Measurements from ENCODE around the gene MMP17. TPM values are rescaled to one million over a fixed set of nuclear protein-coding genes. Genes with fewer than 3 reads are reported as not detected.
A peak's percentile ranks its signal among the peaks of the same experiment; 100 is the strongest.

MMP17 gene
- total RNA-seq, 2 donors from 2014 or later: 10.9 to 12.0 TPM

- Histone ChIP-seq H3K9me3 (ENCODE audit: control insufficient read depth, low read length) (no peaks in the 10 kb centered on the region), H3K4me3 (ENCODE audit: low read length) (no peak overlapping the region), H3K27me3 (ENCODE audit: control insufficient read depth, insufficient read depth, low read length, poor library complexity, severe bottlenecking) (no peaks in the 10 kb centered on the region), H3K9ac (ENCODE audit: extremely low read depth, low read length, poor library complexity, severe bottlenecking) (no peak overlapping the region), H3K27ac (ENCODE audit: low read depth, low read length) (no peak overlapping the region), H3K36me3 (ENCODE audit: control insufficient read depth, insufficient read depth, low read length) (peaks cover 24% of the 10 kb centered on the region), H3K4me1 (ENCODE audit: control insufficient read depth, insufficient read depth, low read length) (no peaks in the 10 kb centered on the region)
- no peak overlapping the region for H3K27ac Mint-ChIP-seq
- no peak for DNase-seq
- H3K9me3 Mint-ChIP-seq: no peaks in the 10 kb centered on the region
- WGBS, 2 experiments (ENCODE audit: insufficient coverage in 1 of 2, insufficient read length in 1 of 2): 90 to 91% methylated on average over 14 to 32 of the region's 35 CpGs
- peaks cover 52% of the 10 kb centered on the region for H3K36me3 Mint-ChIP-seq (ENCODE audit: low read depth)
- H3K4me3 Mint-ChIP-seq: no peak overlapping the region
- peaks cover 2% of the 10 kb centered on the region for H3K4me1 Mint-ChIP-seq
- no peak for TF ChIP-seq CTCF (conservative IDR thresholded peaks at IDR 0.05)
- no peaks in the 10 kb centered on the region for H3K27me3 Mint-ChIP-seq (ENCODE audit: insufficient read depth)
Observed at GRCh38 chr12:131801254-131801866, 26.8 kb upstream of the MMP17 start.

GRCh38 chr12:131803961-131804521, 24.2 kb upstream of the MMP17 start:
- Histone ChIP-seq H3K9me3 (ENCODE audit: control insufficient read depth, low read length) (no peaks in the 10 kb centered on the region), H3K9ac (ENCODE audit: extremely low read depth, low read length, poor library complexity, severe bottlenecking) (no peak overlapping the region), H3K27me3 (ENCODE audit: control insufficient read depth, insufficient read depth, low read length, poor library complexity, severe bottlenecking) (no peaks in the 10 kb centered on the region), H3K27ac (ENCODE audit: low read depth, low read length) (no peak overlapping the region), H3K4me3 (ENCODE audit: low read length) (no peak overlapping the region), H3K36me3 (ENCODE audit: control insufficient read depth, insufficient read depth, low read length) (peaks cover 6% of the 10 kb centered on the region), H3K4me1 (ENCODE audit: control insufficient read depth, insufficient read depth, low read length) (no peaks in the 10 kb centered on the region)
- WGBS, 2 experiments (ENCODE audit: insufficient coverage in 1 of 2, insufficient read length in 1 of 2): 88 to 89% methylated on average over 7 to 11 of the region's 11 CpGs
- Mint-ChIP-seq H3K4me1 (peaks cover 2% of the 10 kb centered on the region), H3K36me3 (ENCODE audit: low read depth) (peaks cover 35% of the 10 kb centered on the region), H3K27me3 (ENCODE audit: insufficient read depth) (no peaks in the 10 kb centered on the region), H3K27ac (peak overlapping the region; percentile 30), H3K4me3 (no peak overlapping the region), H3K9me3 (no peaks in the 10 kb centered on the region)
- no peak for DNase-seq
- no peak for TF ChIP-seq CTCF (conservative IDR thresholded peaks at IDR 0.05)

- Histone ChIP-seq H3K27me3 (ENCODE audit: control insufficient read depth, insufficient read depth, low read length, poor library complexity, severe bottlenecking) (no peaks in the 10 kb centered on the region), H3K9ac (ENCODE audit: extremely low read depth, low read length, poor library complexity, severe bottlenecking) (no peak overlapping the region), H3K36me3 (ENCODE audit: control insufficient read depth, insufficient read depth, low read length) (peaks cover 5% of the 10 kb centered on the region), H3K27ac (ENCODE audit: low read depth, low read length) (no peak overlapping the region), H3K4me3 (ENCODE audit: low read length) (no peak overlapping the region), H3K4me1 (ENCODE audit: control insufficient read depth, insufficient read depth, low read length) (no peaks in the 10 kb centered on the region), H3K9me3 (ENCODE audit: control insufficient read depth, low read length) (no peaks in the 10 kb centered on the region)
- no peak overlapping the region for H3K4me3 Mint-ChIP-seq
- H3K27me3 Mint-ChIP-seq (ENCODE audit: insufficient read depth): no peaks in the 10 kb centered on the region
- TF ChIP-seq CTCF (conservative IDR thresholded peaks at IDR 0.05): no peak
- peaks cover 22% of the 10 kb centered on the region for H3K36me3 Mint-ChIP-seq (ENCODE audit: low read depth)
- no peaks in the 10 kb centered on the region for H3K9me3 Mint-ChIP-seq
- no peak for DNase-seq
- no peak overlapping the region for H3K27ac Mint-ChIP-seq
- WGBS, 2 experiments (ENCODE audit: insufficient coverage in 1 of 2, insufficient read length in 1 of 2): 94 to 96% methylated on average over 4 to 5 of the region's 5 CpGs
- peaks cover 2% of the 10 kb centered on the region for H3K4me1 Mint-ChIP-seq
Observed at GRCh38 chr12:131805421-131805820, 22.8 kb upstream of the MMP17 start.
